ENCODE results near the gene C4B.

C4B gene

DNA sequence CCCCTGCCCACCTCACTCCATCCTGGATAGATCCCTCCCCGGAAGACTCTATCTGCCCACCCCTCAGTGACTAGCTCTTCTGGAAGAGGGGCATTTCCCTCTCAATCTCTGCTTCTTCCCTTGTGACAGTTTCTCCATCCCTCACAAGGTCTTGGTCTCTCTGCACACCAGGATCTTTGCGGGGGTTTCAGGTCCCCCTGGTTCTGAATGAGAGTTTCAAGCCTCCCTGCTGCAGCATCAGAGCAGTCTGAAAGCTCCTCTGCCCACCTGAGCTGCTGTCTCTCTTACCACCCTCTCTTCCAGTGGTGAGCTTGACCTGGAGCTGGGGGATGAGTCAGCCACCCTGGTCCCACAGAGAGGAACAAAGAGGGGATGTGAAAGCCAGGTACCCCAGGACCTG is 70.2 kb downstream of the C4B start:
- no peak for DNase-seq
